Stimulated activated CD4-positive, alpha-beta T cell treated with anti-CD3 and anti-CD28 coated beads, Interleukin-1b, Interleukin-23, amount 100 ng/mL, for 24 hours (primary cell): ENCODE results near the gene ITGA2.

Experiments used
- DNase-seq, 4 experiments: peaks; one replicate each; pipeline ENCODE4 v3.0.0-alpha.2; 2020; ENCODE audit warnings: low read depth in 4 of 4, low spot score in 1 of 4

The ITGA2 gene

GRCh38 chr5:53053364-53053763, 64.2 kb downstream of the ITGA2 start:
- DNase-seq: no peak

DNA sequence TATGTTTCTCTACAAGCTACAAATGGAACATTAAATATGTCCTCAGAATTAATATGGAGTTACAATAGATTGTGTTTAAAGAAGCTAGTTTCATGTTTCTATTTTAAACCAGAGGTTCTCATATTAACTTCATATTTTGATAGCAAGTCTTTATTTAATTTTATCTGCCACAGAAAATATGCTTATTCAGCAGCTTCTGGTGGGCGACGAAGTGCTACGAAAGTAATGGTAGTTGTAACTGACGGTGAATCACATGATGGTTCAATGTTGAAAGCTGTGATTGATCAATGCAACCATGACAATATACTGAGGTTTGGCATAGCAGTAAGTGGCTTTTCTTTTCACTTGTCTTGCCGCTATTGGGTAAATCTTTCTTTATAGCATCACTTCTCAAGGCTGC, 66.2 kb downstream of the ITGA2 start:
- no peak for DNase-seq

- DNase-seq: no peak
Observed at GRCh38 chr5:53059281-53059680, 70.1 kb downstream of the ITGA2 start.

DNA sequence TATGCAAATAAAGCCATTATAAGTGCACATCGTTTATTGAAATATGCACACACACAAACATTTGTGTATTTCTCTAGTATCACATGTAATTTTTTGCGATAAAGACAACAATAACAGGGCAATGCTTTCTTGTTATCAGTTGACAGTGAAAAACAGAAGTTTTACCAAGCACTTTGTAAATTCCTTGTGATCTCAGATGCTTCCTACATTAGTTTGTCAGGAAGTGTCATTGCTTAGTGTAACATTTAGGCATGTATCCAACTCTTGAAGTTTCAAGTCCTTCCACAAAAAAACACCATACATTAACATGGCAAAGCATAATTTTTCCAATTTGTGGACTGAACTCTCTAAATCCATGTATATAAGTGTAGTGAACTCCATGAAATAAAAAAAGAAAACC, 74.0 kb downstream of the ITGA2 start:
- no peak for DNase-seq

DNA sequence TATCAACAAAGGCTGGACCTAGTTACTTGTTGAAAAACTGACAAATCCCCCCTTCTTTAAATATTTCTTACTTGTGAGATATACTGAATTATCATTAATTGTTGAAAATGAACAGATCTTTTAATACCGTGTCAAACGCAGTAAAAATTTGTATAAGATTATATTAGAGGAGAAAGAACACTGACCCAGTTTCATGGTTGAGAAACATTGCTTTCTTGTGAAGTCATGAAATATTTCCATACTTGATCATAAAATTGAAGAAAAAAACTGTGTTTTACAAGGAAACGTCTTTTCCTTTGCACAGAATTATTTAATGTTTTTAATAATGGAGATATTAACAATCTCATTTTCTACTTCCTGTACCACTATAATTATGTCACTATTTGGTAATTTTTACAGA, 74.6 kb downstream of the ITGA2 start:
- no peak for DNase-seq

DNA sequence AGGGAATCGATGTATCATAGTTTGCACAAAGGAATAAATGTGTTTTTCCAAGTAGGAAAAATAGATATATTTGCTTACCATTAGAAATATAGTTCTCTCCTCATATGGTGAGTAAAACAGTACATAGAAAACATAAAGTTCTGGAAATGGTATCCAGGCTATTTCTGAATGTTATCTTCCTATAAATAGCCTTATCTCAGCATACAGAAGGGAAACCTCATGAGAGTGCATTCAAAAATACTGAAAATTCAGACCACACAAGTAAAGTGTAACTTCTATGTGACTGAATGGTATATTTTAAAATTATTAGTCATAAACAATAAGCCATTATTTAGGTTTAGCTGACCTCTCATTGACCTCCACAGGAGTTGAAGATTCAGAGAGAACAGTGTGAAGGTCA, 76.9 kb downstream of the ITGA2 start:
- no peak for DNase-seq

- DNase-seq: no peak
Observed at GRCh38 chr5:53067641-53068040, 78.5 kb downstream of the ITGA2 start.

GRCh38 chr5:53068291-53068836, 79.2 kb downstream of the ITGA2 start:
- DNase-seq: no peak

- DNase-seq: peak; percentile 11 to 57 (median 39)
Observed at GRCh38 chr5:53069626-53070025, 80.5 kb downstream of the ITGA2 start.

- no peak for DNase-seq
Observed at GRCh38 chr5:53071298-53071697, 82.1 kb downstream of the ITGA2 start.

DNA sequence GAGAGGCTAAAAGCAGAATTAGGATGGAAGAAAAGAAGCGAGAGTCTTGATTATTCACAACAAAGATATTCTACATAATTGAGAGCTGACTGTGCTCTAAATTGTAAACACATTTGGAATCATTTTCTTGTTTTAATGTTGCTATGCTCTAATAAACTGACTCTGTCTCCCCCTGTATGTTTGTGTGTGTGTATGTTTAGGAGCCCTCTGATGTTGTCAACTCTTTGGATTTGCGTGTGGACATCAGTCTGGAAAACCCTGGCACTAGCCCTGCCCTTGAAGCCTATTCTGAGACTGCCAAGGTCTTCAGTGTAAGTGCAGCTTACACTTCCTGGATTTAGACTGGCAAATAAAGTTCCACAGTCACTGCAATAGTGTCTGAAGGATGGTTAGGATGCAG, 82.6 kb downstream of the ITGA2 start:
- no peak for DNase-seq

DNA sequence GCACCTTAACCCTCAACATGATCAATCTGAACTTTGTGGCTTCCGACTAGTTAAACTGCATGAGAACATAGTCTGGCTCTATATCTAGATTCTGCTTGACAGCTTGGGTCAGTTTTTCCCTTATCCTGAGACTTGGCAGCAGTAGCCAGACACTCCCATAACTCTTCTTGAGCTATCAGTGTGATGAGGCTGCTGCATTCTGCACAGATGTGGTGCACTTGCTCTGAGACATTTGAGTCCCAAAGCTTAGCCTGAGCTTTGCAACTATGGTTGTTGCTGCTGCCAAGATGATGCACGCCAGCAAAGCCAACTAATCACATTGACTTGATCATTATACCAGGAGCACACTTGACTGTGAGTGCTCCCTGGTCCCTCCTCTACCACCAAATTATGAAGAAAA, 84.2 kb downstream of the ITGA2 start:
- no peak for DNase-seq

- no peak for DNase-seq
Observed at GRCh38 chr5:53076014-53076583, 86.9 kb downstream of the ITGA2 start.

GRCh38 chr5:53080271-53080670, 91.1 kb downstream of the ITGA2 start:
- no peak for DNase-seq

GRCh38 chr5:53083927-53084326, 94.8 kb downstream of the ITGA2 start:
- no peak for DNase-seq

DNA sequence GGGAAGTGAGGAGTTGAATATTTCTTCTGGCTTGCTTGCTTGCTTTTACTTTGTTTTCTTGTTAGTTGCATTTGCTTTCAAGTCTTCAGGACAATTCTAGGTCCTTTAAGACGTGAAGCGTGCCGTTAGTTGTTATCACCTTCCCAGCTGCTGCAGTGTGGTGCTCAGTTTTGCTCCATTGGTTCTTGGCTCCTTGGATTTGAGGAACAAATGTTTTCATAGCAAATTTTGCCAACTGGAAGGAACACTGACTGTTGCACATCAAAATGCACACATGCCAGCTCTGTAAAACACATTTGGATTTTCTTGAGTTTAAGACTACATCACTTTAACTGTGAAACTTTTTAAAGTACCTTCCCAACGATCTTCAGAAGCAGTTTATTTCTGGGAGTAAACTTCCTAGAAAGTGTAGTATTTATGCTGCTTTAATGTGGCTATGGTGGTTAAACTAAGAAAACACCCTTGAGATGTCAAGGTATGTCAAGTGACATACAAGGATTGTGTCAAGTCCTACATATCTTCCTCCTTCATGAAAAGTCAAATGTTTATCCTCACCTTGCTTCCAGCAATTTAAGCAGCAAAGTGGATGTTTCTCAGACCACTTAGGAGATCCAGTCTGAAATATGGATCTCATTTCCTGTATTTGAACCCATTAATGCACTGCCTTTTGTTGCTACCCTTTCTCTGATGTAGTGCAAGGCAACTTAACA, 95.5 kb downstream of the ITGA2 start:
- DNase-seq: no peak

DNA sequence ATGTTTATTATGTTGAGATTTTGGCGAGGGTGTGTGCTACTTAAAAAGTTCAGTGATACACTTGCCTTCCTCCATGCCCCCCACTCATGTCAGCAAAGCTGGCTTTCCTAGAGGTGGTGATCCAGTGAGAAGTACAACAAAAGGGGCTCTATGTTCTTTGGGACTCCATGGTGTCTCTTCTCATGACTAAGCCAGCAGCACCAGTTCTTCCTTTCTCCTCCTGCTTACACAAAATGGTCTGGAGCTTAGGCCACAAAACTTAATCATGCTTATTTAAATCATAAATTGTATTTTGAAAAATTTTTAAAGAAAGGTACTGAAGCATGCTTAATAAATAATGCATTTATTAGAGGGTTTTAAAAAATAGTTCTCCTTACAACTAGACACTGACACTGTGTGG, 98.0 kb downstream of the ITGA2 start:
- no peak for DNase-seq

DNA sequence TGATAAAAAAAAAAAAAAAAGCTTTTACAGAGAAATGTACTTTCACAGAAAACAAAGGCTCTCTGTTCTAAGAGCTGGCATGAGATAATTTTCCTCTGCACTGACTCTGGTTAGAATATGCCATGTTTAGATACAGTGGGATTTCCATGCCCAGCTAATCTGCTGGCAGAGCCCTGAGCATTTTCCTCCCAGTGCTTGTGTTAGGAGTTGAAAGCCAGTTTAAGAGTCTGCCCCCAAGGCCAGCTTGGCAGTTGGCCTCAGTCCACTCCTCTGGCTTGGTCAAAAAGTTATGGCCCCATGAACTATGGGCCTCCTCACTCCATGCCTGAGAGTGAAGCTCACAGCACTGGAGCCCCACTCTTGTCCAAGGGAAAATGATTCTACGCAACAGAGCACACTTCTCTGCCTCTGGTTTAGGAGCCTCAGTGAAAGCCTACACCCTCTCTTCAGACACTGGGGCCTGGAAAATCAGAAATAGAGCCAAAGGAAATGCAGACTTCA, 98.5 kb downstream of the ITGA2 start:
- no peak for DNase-seq

GRCh38 chr5:53089481-53089991, 100.4 kb downstream of the ITGA2 start:
- no peak for DNase-seq

DNA sequence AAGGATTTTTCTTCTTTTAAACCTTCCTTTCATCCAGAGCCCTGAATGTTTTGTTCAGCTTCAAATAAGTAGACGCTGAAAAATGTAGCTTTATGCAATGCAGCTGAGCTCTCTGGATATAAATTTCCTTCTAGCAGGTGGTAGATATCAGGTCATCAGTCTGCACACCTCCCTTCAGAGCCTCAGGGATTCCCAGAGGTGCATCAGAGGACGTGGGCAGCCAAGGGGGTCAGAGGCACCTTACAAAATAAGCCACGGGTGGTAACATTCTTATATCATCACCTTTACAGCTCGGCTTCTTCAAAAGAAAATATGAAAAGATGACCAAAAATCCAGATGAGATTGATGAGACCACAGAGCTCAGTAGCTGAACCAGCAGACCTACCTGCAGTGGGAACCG, 101.1 kb downstream of the ITGA2 start:
- DNase-seq: no peak

GRCh38 chr5:53091289-53091688, 102.1 kb downstream of the ITGA2 start:
- no peak for DNase-seq

DNA sequence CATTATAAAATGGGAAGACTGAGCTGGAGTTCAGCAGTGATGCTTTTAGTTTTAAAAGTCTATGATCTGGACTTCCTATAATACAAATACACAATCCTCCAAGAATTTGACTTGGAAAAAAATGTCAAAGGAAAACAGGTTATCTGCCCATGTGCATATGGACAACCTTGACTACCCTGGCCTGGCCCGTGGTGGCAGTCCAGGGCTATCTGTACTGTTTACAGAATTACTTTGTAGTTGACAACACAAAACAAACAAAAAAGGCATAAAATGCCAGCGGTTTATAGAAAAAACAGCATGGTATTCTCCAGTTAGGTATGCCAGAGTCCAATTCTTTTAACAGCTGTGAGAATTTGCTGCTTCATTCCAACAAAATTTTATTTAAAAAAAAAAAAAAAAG, 103.1 kb downstream of the ITGA2 start:
- DNase-seq: no peak

- no peak for DNase-seq
Observed at GRCh38 chr5:53095217-53095616, 106.1 kb downstream of the ITGA2 start.
